GM12878 (cell line): ENCODE measurements around the gene VTI1A. TPM values are rescaled to one million over a fixed set of nuclear protein-coding genes. Genes with fewer than 3 reads are reported as not detected.

Source experiments
- ATAC-seq: fragments of 200-7000 bp; cut with Tn5 transposase; 3 replicates; pipeline ENCODE4 v1.9.1; 2020; ENCODE audit warnings: mild to moderate bottlenecking, moderate library complexity
- BruUV-seq: library from RNA; stranded (reverse); fragments of 400-500 nt; replicated peaks from 2 replicates; lab custom pipeline; 2021; lab: Mats Ljungman, UMichigan
- CTCF ChIA-PET: fragments of 300-600 bp; sonication (Branson Sonifier 250); formaldehyde crosslinking; extraction: SDS; loops from one replicate; lab custom pipeline; 2021; ENCODE audit warnings: inconsistent platforms; lab: Yijun Ruan, JAX
- POLR2A ChIA-PET: fragments of 350-600 bp; formaldehyde crosslinking; extraction: SDS; loops from one replicate; lab custom pipeline; 2021; ENCODE audit warnings: inconsistent platforms; lab: Charles Lee
- RAD21 ChIA-PET: fragments of 300-600 bp; sonication (Branson Sonifier 250); formaldehyde crosslinking; loops from one replicate; lab custom pipeline; 2023; ENCODE audit warnings: antibody characterized with exemption; ENCODE audit not compliant: unreplicated experiment; lab: Charles Lee
- SMC1A ChIA-PET: fragments of 300-600 bp; sonication (Branson Sonifier 250); formaldehyde crosslinking; loops from one replicate; lab custom pipeline; 2023; ENCODE audit not compliant: unreplicated experiment, uncharacterized antibody; lab: Charles Lee
- DNase-seq: peaks from one replicate; pipeline ENCODE4 v3.0.0-alpha.2; 2011; ENCODE audit warnings: low read depth, low spot score
- FAIRE-seq: peaks from 3 replicates; lab custom pipeline; 2011; peaks lifted over from hg19 to GRCh38; lab: Jason Lieb, UNC
- H2AFZ ChIP-seq: 2 replicates; pipeline ENCODE4 v1.6.0; 2011; ENCODE audit warnings: low read depth, low read length, control low read depth; ENCODE audit not compliant: control insufficient read depth
- H3K27ac ChIP-seq: 2 replicates; pipeline ENCODE4 v1.5.1; 2011; ENCODE audit warnings: control low read depth; ENCODE audit not compliant: control insufficient read depth, insufficient read depth
- H3K27me3 ChIP-seq, 2 experiments: replicated peaks in 1 of 2; 2 replicates each; pipeline versions ENCODE4 v1.6.0 to v1.6.1; 2011; ENCODE audit warnings: low read length in 1 of 2; ENCODE audit not compliant: control insufficient read depth in 2 of 2, insufficient read depth in 2 of 2
- H3K36me3 ChIP-seq, 2 experiments: 2 replicates each; pipeline ENCODE4 v1.5.1; 2011; ENCODE audit warnings: low read length in 1 of 2; ENCODE audit not compliant: control insufficient read depth in 2 of 2, insufficient read depth in 2 of 2
- H3K4me1 ChIP-seq: 2 replicates; pipeline ENCODE4 v1.6.1; 2011; ENCODE audit warnings: mild to moderate bottlenecking, low read length, moderate library complexity, mixed read lengths; ENCODE audit not compliant: control insufficient read depth, insufficient read depth
- H3K4me2 ChIP-seq: 2 replicates; pipeline ENCODE4 v1.6.0; 2011; ENCODE audit warnings: control low read depth; ENCODE audit not compliant: control insufficient read depth, insufficient read depth
- H3K4me3 ChIP-seq: fragments of 200-600 bp; sonication (generic); 2 replicates; pipeline ENCODE4 v1.5.1; 2016
- H3K79me2 ChIP-seq: 2 replicates; pipeline ENCODE4 v1.6.0; 2011; ENCODE audit warnings: low read length; ENCODE audit not compliant: control insufficient read depth, insufficient read depth
- H3K9ac ChIP-seq: 2 replicates; pipeline ENCODE4 v1.8.0; 2011; ENCODE audit warnings: low read length, control low read depth, mixed read lengths; ENCODE audit not compliant: control insufficient read depth, insufficient read depth
- H3K9me3 ChIP-seq: replicated peaks from 3 replicates; pipeline ENCODE4 v1.5.1; 2011; ENCODE audit warnings: mild to moderate bottlenecking, low read length; ENCODE audit not compliant: control insufficient read depth, insufficient read depth
- H4K20me1 ChIP-seq: 2 replicates; pipeline ENCODE4 v1.6.0; 2011; ENCODE audit not compliant: control insufficient read depth, insufficient read depth
- ASH2L ChIP-seq: fragments of 300-600, 200-600 bp; sonication (generic); IDR thresholded peaks from 2 replicates; pipeline ENCODE4 v1.6.1; 2017; ENCODE audit warnings: low read depth, mild to moderate bottlenecking, borderline replicate concordance
- NR2C1 ChIP-seq: fragments of 450-650 bp; IDR thresholded peaks from 2 replicates; pipeline ENCODE4 v1.6.1; 2017; ENCODE audit warnings: antibody characterized with exemption, mild to moderate bottlenecking, moderate library complexity
- RAD21 ChIP-seq: IDR thresholded peaks from 2 replicates; pipeline ENCODE4 v1.6.1; 2011; ENCODE audit warnings: mild to moderate bottlenecking, low read depth, low read length, moderate library complexity; ENCODE audit not compliant: insufficient read depth
- RCOR1 ChIP-seq: conservative IDR thresholded peaks from 2 replicates; pipeline ENCODE4 v1.6.1; 2012; ENCODE audit warnings: low read depth, low read length, improper control_type of control experiment
- STAT1 ChIP-seq: fragments of 450-650 bp; conservative IDR thresholded peaks from 2 replicates; pipeline ENCODE4 v1.6.1; 2014; ENCODE audit warnings: antibody characterized with exemption, mild to moderate bottlenecking
- STAT3 ChIP-seq: IDR thresholded peaks from 2 replicates; pipeline ENCODE4 v1.6.1; 2011; ENCODE audit warnings: low read depth, low read length, improper control_type of control experiment
- TCF7 ChIP-seq: IDR thresholded peaks from 2 replicates; pipeline ENCODE4 v1.6.1; 2014; ENCODE audit warnings: antibody characterized with exemption, borderline replicate concordance
- WRNIP1 ChIP-seq: IDR thresholded peaks from 2 replicates; pipeline ENCODE4 v1.6.1; 2011; ENCODE audit warnings: low read depth, low read length, improper control_type of control experiment, borderline replicate concordance
- ZNF687 ChIP-seq: fragments of 450-650 bp; IDR thresholded peaks from 2 replicates; pipeline ENCODE4 v1.6.1; 2017; ENCODE audit warnings: mild to moderate bottlenecking, moderate library complexity
- WGBS: methylation state at CpG from one replicate; pipeline ENCODE4 v1.1.6; 2016; ENCODE audit warnings: low lambda C conversion rate; ENCODE audit not compliant: insufficient replicate concordance, insufficient coverage; ENCODE audit errors: missing lambda C conversion rate; 5-methylcytosine and 5-hydroxymethylcytosine counted together
- in situ Hi-C: fragments of 300-500 bp; cut with MboI; formaldehyde crosslinking; loops from 9 replicates; pipeline ENCODE4 v1.14.3; 2018; ENCODE audit warnings: mixed read lengths
- intact Hi-C: fragments of 100-400 bp; cut with micrococcal nuclease; formaldehyde crosslinking; loops from one replicate; pipeline ENCODE4 v1.14.2; 2022; ENCODE audit not compliant: unreplicated experiment
- polyA plus RNA-seq, 11 experiments: library from polyadenylated mRNA; depleted of rRNA in 4 of 11; unstranded in 6 of 11; stranded (reverse) in 5 of 11; fragments of >200 nt; fragmentation: Nextera tagmentation in 4 of 11; fragmentation: Illumina TruSeq in 1 of 11; extraction: Ambion mirVana in 4 of 11; extraction: Trizol in 1 of 11; gene quantifications; 1 replicate in 1 of 11; 2 replicates in 10 of 11; pipeline versions ENCODE4 v1.2.1 to v1.2.3, GENCODE V29; 2011 to 2016; ENCODE audit warnings: inconsistent platforms in 2 of 11, missing spikeins in 2 of 11, low read depth in 1 of 11
- total RNA-seq, 4 experiments: library from RNA; depleted of rRNA in 3 of 4; stranded (reverse); fragments of >200 nt in 3 of 4; fragmentation: Illumina TruSeq in 1 of 4; extraction: Trizol in 1 of 4; gene quantifications; 2 replicates each; pipeline versions ENCODE4 v1.2.1 to v1.2.3, GENCODE V29; 2013 to 2021
- TF ChIP-seq, protein P1 (sequence below): IDR thresholded peaks from 2 replicates; pipeline ENCODE4 v1.6.1; 2011; ENCODE audit warnings: borderline replicate concordance, low read depth, mild to moderate bottlenecking, moderate library complexity, mixed read lengths, low read length; ENCODE audit not compliant: insufficient read depth; ENCODE audit errors: extremely low read length

The VTI1A gene
- total and polyA plus RNA-seq, 10 of the 15 experiments (the other 5 are each of a cell fraction or from before 2014, with no cell fraction given), result 12.4 to 43.2 (median 27.5) TPM

DNA sequence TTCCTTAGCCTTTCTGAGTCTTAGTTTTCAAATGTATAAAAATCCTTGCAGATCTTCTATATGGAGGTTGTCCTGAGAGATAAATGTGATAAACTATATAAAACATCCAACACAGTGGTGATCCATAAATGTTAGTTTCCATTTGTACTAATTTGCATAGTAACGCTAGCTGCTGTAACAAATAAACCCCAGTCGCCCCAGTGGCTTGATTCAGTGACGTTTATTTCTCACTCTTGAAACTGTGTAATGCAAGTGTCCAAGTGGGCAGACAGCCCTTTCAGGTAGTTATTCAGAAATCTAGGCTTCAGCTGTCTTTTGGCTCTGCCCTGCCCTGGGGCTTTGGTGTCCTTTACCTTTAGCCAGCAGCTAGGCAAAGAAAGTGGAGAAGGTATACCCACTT, 106.3 kb downstream of the VTI1A start:
- Histone ChIP-seq H3K9ac (no peak overlapping the region), H3K4me3 (no peak overlapping the region), H3K4me1 (no peaks in the 10 kb centered on the region), H4K20me1 (no peaks in the 10 kb centered on the region), H3K27ac (no peak overlapping the region), H3K4me2 (no peak overlapping the region), H3K9me3 (no peaks in the 10 kb centered on the region), H3K27me3 (no peaks in the 10 kb centered on the region), H3K79me2 (no peaks in the 10 kb centered on the region), H2AFZ (no peak overlapping the region), H3K36me3 (no peaks in the 10 kb centered on the region)
- no peak for DNase-seq
- BruUV-seq, result no TSS peak
- 79% methylated on average over 3 of the region's 3 CpGs for WGBS
- ChIA-PET CTCF (no interaction called here), SMC1A (no interaction called here), POLR2A (no interaction called here), RAD21 (no interaction called here)
- in situ Hi-C loops, result no loop called here
- FAIRE-seq, result no peak
- ATAC-seq, result no peak
- intact Hi-C loops, result no loop called here
- TF ChIP-seq ZNF687 (no peak), STAT3 (no peak), RCOR1 (no peak), NR2C1 (no peak), WRNIP1 (no peak), STAT1 (no peak), TCF7 (no peak), ASH2L (no peak), RAD21 (no peak)
- TF ChIP-seq, protein P1, sequence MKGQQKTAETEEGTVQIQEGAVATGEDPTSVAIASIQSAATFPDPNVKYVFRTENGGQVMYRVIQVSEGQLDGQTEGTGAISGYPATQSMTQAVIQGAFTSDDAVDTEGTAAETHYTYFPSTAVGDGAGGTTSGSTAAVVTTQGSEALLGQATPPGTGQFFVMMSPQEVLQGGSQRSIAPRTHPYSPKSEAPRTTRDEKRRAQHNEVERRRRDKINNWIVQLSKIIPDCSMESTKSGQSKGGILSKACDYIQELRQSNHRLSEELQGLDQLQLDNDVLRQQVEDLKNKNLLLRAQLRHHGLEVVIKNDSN, result no peak
